Measurements from ENCODE around the gene COG2.

DNA sequence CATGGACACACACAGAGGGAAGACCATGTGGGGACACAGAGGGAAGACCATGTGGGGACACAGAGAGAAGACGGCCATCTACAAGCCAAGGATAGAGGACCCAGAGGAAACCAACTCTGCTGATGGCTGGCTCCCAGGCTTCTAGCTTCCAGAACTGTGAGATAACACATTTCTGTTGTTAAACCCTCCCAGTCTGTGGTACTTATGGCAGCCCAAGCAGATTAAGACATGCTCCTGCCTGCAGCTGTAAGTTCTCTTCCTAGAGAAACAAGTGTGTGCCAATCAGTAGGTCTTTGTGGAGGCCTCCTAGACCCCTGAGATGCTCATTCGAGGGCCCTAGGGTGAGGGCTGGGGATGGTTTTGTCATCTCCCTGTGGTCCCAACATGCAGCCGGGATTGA, 69.0 kb downstream of the COG2 start:
- no peak for TF ChIP-seq POLR2A (IDR thresholded peaks at IDR 0.05; ENCODE audit: low read length)
- no peak for TF ChIP-seq GATA1 (IDR thresholded peaks at IDR 0.05; ENCODE audit: low read depth, low read length)

Measured in erythroblast (primary cell).